GM18519 (cell line): Measurements from ENCODE around the gene DNAH6.
A peak's percentile ranks its signal among the peaks of the same experiment; 100 is the strongest.

Source experiments
- ATAC-seq: cut with Tn5 transposase; IDR thresholded peaks from one replicate; pipeline ENCODE4 v1.9.1; 2021; ENCODE audit warnings: mild to moderate bottlenecking, moderate library complexity; ENCODE audit not compliant: unreplicated experiment, low FRiP score

Gene DNAH6

GRCh38 chr2:84830095-84830494 lies 313.8 kb downstream of the DNAH6 start:
- ATAC-seq = no peak

- ATAC-seq = no peak
These were observed 314.6 kb downstream of the DNAH6 start for GRCh38 chr2:84830758-84831500.

GRCh38 chr2:84832772-84833461 lies 316.6 kb downstream of the DNAH6 start:
- ATAC-seq = peak; percentile 40

GRCh38 chr2:84833481-84834150 lies 317.3 kb downstream of the DNAH6 start:
- ATAC-seq = no peak

GRCh38 chr2:84836215-84836614 lies 319.9 kb downstream of the DNAH6 start:
- ATAC-seq = no peak

GRCh38 chr2:84838434-84839145 lies 322.3 kb downstream of the DNAH6 start:
- no peak for ATAC-seq

- ATAC-seq = no peak
These were observed 323.6 kb downstream of the DNAH6 start for GRCh38 chr2:84839851-84840250.

- ATAC-seq = no peak
These were observed 324.0 kb downstream of the DNAH6 start for GRCh38 chr2:84840306-84840705.

GRCh38 chr2:84841577-84841976 lies 325.3 kb downstream of the DNAH6 start:
- no peak for ATAC-seq

- ATAC-seq = no peak
These were observed 327.8 kb downstream of the DNAH6 start for GRCh38 chr2:84844141-84844540.

- ATAC-seq = no peak
These were observed 329.9 kb downstream of the DNAH6 start for GRCh38 chr2:84846041-84846663.

- ATAC-seq = no peak
These were observed 330.4 kb downstream of the DNAH6 start for GRCh38 chr2:84846741-84847142.

- ATAC-seq = no peak
These were observed 331.2 kb downstream of the DNAH6 start for GRCh38 chr2:84847326-84848050.

GRCh38 chr2:84849271-84849952 lies 333.1 kb downstream of the DNAH6 start:
- ATAC-seq = no peak

GRCh38 chr2:84850471-84850870 lies 334.2 kb downstream of the DNAH6 start:
- ATAC-seq = no peak

- ATAC-seq = no peak
These were observed 335.6 kb downstream of the DNAH6 start for GRCh38 chr2:84851876-84852275.

GRCh38 chr2:84854850-84855249 lies 338.6 kb downstream of the DNAH6 start:
- ATAC-seq = no peak

- no peak for ATAC-seq
These were observed 339.4 kb downstream of the DNAH6 start for GRCh38 chr2:84855731-84856130.

GRCh38 chr2:84856787-84857186 lies 340.5 kb downstream of the DNAH6 start:
- ATAC-seq = no peak
